ENCODE data around the gene ARID1A.

DNA sequence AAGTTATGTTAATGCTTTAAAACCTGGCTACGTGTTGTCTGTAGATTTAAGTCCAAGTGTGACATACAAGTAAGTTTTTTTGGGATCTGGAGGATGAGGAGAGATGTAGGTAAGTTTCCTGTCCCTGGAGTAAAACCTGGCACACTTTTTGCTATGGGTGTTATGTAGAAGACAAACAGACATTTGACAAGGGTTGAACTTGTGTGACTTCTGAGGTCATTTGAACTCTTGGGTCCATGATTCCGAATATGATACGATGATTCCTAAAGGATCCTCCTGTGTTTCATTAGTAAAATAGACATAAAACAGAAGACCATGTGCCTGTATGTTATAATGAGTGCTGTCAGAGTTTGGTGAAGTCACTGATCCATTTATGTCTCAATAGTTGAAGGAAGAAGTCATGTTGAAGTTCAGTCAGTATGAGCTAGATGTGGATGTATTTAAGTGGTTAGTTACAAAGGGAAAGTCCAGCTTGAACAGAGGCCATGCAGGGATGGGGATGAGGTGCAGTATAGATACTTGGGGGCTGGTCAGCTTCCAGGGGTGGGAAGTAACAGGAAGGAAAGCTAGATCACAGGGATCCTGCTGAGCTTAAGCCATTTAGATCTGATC lies 44.3 kb downstream of the ARID1A start:
- no peak for TF ChIP-seq SIN3A (IDR thresholded peaks at IDR 0.05; ENCODE audit: borderline replicate concordance, insufficient read depth, low read length)
- TF ChIP-seq POLR2AphosphoS5 (IDR thresholded peaks at IDR 0.05; ENCODE audit: low read depth, low read length), result no peak
- TF ChIP-seq TAF1 (IDR thresholded peaks at IDR 0.05; ENCODE audit: borderline replicate concordance, insufficient read depth, low read length), result no peak
- TF ChIP-seq, protein P1, sequence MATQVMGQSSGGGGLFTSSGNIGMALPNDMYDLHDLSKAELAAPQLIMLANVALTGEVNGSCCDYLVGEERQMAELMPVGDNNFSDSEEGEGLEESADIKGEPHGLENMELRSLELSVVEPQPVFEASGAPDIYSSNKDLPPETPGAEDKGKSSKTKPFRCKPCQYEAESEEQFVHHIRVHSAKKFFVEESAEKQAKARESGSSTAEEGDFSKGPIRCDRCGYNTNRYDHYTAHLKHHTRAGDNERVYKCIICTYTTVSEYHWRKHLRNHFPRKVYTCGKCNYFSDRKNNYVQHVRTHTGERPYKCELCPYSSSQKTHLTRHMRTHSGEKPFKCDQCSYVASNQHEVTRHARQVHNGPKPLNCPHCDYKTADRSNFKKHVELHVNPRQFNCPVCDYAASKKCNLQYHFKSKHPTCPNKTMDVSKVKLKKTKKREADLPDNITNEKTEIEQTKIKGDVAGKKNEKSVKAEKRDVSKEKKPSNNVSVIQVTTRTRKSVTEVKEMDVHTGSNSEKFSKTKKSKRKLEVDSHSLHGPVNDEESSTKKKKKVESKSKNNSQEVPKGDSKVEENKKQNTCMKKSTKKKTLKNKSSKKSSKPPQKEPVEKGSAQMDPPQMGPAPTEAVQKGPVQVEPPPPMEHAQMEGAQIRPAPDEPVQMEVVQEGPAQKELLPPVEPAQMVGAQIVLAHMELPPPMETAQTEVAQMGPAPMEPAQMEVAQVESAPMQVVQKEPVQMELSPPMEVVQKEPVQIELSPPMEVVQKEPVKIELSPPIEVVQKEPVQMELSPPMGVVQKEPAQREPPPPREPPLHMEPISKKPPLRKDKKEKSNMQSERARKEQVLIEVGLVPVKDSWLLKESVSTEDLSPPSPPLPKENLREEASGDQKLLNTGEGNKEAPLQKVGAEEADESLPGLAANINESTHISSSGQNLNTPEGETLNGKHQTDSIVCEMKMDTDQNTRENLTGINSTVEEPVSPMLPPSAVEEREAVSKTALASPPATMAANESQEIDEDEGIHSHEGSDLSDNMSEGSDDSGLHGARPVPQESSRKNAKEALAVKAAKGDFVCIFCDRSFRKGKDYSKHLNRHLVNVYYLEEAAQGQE (IDR thresholded peaks at IDR 0.05; ENCODE audit: insufficient read depth in 1 of 2, low read depth in 2 of 2, low read length in 2 of 2), result no peak

Measured in PFSK-1 (cell line).